ENCODE results near the gene ST7L.

ST7L gene

GRCh38 chr1:112614460-112615065 lies 4.4 kb downstream of the ST7L start:
- no peak for DNase-seq

- DNase-seq = no peak
Measured at GRCh38 chr1:112605633-112606327, 13.2 kb downstream of the ST7L start.

- no peak for DNase-seq
Measured at GRCh38 chr1:112603541-112603940, 15.4 kb downstream of the ST7L start.

GRCh38 chr1:112603012-112603411 lies 15.9 kb downstream of the ST7L start:
- DNase-seq = no peak

GRCh38 chr1:112599477-112599876 lies 19.5 kb downstream of the ST7L start:
- no peak for DNase-seq

- no peak for DNase-seq
Measured at GRCh38 chr1:112594208-112594876, 24.6 kb downstream of the ST7L start.

GRCh38 chr1:112589766-112590165 lies 29.2 kb downstream of the ST7L start:
- DNase-seq = no peak

GRCh38 chr1:112583366-112583765 lies 35.6 kb downstream of the ST7L start:
- DNase-seq = no peak

GRCh38 chr1:112581586-112582192 lies 37.3 kb downstream of the ST7L start:
- no peak for DNase-seq

GRCh38 chr1:112579801-112580510 lies 39.0 kb downstream of the ST7L start:
- DNase-seq = no peak

GRCh38 chr1:112576240-112576639 lies 42.7 kb downstream of the ST7L start:
- no peak for DNase-seq

GRCh38 chr1:112575154-112575804 lies 43.7 kb downstream of the ST7L start:
- DNase-seq = no peak

- no peak for DNase-seq
Measured at GRCh38 chr1:112565800-112566199, 53.1 kb downstream of the ST7L start.

- DNase-seq = no peak
Measured at GRCh38 chr1:112564081-112564480, 54.9 kb downstream of the ST7L start.

GRCh38 chr1:112563341-112563740 lies 55.6 kb downstream of the ST7L start:
- no peak for DNase-seq

- no peak for DNase-seq
Measured at GRCh38 chr1:112558634-112559033, 60.3 kb downstream of the ST7L start.

- DNase-seq = no peak
Measured at GRCh38 chr1:112557385-112557784, 61.6 kb downstream of the ST7L start.

- DNase-seq = no peak
Measured at GRCh38 chr1:112554411-112554810, 64.5 kb downstream of the ST7L start.

- DNase-seq = no peak
Measured at GRCh38 chr1:112549590-112549989, 69.4 kb downstream of the ST7L start.

GRCh38 chr1:112548547-112548946 lies 70.4 kb downstream of the ST7L start:
- no peak for DNase-seq

- DNase-seq = no peak
Measured at GRCh38 chr1:112546076-112546475, 72.9 kb downstream of the ST7L start.

- no peak for DNase-seq
Measured at GRCh38 chr1:112544751-112545150, 74.2 kb downstream of the ST7L start.

Measured in NCI-H146 (cell line).